GM21529 (cell line): ENCODE results near the gene PCDHGA8.
"Not testable (repeated sequence)": the region's sequence is repeated elsewhere in the genome, so short reads cannot be mapped to it uniquely, and the experiment has no call there.

Experiments
- ATAC-seq: cut with Tn5 transposase; IDR thresholded peaks from one replicate; pipeline ENCODE4 v1.9.1; 2021; ENCODE audit not compliant: unreplicated experiment

The PCDHGA8 gene

DNA sequence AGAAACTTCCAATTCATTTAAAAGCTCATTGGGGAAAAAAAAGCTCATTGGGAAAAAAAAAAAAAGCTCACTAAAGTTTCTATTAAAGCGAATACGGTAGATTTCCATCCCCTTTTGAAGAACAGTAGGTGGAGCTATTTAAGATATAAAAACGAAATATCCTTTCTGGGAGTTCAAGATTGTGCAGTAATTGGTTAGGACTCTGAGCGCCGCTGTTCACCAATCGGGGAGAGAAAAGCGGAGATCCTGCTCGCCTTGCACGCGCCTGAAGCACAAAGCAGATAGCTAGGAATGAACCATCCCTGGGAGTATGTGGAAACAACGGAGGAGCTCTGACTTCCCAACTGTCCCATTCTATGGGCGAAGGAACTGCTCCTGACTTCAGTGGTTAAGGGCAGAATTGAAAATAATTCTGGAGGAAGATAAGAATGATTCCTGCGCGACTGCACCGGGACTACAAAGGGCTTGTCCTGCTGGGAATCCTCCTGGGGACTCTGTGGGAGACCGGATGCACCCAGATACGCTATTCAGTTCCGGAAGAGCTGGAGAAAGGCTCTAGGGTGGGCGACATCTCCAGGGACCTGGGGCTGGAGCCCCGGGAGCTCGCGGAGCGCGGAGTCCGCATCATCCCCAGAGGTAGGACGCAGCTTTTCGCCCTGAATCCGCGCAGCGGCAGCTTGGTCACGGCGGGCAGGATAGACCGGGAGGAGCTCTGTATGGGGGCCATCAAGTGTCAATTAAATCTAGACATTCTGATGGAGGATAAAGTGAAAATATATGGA is 38.1 kb downstream of the PCDHGA8 start, which contains the start of gene PCDHGA12:
PCDHGA12 (plus strand) TSS at position 176 of the 782 bp plus-strand sequence; CDS start at position 429, 253 bp downstream.
- peak; percentile 93 for ATAC-seq

DNA sequence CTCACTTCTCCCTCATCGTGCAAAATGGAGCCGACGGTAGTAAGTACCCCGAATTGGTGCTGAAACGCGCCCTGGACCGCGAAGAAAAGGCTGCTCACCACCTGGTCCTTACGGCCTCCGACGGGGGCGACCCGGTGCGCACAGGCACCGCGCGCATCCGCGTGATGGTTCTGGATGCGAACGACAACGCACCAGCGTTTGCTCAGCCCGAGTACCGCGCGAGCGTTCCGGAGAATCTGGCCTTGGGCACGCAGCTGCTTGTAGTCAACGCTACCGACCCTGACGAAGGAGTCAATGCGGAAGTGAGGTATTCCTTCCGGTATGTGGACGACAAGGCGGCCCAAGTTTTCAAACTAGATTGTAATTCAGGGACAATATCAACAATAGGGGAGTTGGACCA is 38.9 kb downstream of the PCDHGA8 start:
- peak; percentile 32 for ATAC-seq

DNA sequence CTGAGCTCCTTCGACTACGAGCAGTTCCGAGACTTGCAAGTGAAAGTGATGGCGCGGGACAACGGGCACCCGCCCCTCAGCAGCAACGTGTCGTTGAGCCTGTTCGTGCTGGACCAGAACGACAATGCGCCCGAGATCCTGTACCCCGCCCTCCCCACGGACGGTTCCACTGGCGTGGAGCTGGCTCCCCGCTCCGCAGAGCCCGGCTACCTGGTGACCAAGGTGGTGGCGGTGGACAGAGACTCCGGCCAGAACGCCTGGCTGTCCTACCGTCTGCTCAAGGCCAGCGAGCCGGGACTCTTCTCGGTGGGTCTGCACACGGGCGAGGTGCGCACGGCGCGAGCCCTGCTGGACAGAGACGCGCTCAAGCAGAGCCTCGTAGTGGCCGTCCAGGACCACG is 39.9 kb downstream of the PCDHGA8 start:
- ATAC-seq: not testable (repeated sequence)

DNA sequence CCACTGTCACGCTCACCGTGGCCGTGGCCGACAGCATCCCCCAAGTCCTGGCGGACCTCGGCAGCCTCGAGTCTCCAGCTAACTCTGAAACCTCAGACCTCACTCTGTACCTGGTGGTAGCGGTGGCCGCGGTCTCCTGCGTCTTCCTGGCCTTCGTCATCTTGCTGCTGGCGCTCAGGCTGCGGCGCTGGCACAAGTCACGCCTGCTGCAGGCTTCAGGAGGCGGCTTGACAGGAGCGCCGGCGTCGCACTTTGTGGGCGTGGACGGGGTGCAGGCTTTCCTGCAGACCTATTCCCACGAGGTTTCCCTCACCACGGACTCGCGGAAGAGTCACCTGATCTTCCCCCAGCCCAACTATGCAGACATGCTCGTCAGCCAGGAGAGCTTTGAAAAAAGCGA is 40.3 kb downstream of the PCDHGA8 start:
- not testable (repeated sequence) for ATAC-seq

DNA sequence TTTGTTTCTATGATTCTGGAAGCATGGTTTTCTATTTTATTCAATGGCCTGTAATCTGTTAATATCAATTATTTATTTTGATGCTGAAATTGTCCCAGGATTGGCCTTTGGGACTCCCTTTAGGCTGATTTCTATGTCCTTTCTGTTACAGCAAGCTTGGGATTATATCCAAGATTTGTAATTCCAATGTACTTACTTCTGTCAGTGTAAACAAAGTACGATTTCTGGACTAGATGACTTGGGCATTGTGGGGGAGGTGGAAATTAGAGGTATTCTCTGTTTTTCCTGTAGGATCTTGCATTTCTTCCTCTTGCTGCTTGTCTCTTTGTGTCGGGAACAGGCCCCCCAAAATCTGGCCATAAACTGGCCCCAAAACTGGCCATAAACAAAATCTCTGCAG is 41.6 kb downstream of the PCDHGA8 start:
- ATAC-seq: no peak

DNA sequence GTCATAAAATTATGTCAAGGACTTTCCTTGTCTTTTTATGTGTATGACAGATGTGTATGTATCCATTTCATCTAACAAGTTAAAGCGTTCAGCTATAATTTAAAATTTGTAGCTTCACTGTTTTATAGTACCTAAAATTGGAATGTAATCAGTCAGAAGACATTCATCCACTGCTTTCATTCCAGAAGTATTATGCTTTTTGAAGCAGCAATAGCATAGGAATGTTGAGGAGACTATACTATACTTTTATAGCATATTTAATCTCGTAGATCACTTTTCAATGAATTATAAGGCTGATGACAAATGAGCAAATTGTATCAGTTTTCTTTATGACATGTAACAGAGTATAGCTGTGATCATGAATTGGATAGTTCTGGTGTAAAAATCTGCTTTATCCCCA is 44.8 kb downstream of the PCDHGA8 start:
- ATAC-seq: no peak

DNA sequence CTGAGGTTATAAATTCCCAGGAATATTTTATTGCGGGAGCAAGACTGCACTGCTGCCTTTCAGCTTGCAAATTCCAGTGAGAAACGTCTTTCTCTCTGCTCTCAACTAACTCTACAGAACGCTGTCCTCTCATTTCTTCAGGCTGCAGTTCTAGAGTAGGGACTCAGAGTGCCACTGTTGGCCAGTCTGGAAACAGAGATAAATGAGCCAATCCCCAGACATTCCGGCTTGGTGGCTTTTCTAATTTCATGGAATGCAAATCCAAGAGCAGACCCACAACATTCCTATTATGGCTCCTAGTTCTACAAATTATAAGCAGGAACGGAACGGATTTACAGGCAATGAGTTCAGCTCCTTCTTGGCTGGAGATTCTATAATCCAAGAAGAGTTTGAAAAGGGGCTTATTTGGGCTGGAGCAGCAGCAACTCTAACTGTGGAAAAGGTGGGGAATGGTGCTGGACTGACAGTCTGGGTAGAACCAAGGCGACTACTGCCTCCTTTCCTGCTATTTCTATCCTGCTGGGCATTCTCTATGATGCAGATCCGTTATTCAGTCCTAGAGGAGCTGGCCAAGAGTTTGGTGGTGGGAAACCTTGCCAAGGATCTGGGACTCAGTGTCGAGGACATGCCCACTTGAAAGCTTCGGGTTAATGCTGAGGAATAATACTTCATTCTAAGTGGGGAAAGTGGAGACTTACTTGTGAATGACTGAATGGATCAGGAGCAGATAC is 47.1 kb downstream of the PCDHGA8 start:
- ATAC-seq: no peak

DNA sequence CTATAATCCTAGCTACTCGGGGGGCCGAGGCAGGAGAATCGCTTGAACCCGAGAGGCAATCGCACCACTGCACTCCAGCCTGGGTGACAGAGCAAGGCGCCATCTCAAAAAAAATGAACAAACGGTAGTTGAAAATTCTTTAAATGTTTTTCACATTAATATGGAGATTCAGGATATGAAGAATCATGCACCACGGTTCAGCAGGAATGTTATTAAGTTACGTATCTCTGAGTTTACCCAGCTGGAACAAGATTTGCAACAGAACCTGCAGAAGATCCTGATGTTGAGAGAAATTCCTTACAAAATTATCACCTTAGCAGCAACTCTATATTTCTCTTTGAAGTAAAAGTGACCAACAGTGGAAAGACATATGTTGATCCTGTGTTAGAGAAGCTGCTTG is 47.9 kb downstream of the PCDHGA8 start:
- ATAC-seq: no peak

DNA sequence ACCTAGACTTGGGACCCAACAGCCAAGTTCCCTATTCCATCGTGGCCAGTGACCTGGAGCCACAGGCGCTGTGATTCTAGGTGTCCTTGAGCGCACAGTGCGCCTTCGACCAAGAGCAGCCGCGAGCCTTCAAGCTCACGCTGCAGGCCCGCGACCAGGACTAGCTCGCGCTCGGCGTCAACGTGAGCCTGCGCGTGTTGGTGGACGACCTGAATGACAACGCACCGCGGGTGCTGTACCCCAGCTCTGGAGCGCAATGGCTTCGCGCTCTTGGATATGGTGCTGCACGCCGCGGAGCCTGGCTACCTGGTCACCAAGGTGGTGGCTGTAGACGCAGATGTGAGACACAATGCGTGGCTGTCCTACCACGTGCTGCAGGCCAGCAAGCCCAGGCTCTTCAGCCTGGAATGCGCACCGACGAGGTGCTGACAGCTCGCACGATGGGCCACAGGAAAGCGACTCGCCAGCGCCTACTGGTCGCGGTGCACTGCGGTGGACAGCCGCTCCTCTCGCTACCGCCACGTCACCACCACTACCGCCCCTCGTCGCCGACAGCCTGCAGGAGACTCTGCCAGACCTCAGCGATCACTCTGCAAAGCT is 49.2 kb downstream of the PCDHGA8 start:
- ATAC-seq: no peak
